ENCODE results near the gene FBN2. TPM values are rescaled to one million over a fixed set of nuclear protein-coding genes. Genes with fewer than 3 reads are reported as not detected.
"Not testable (repeated sequence)": the region's sequence is repeated elsewhere in the genome, so short reads cannot be mapped to it uniquely, and the experiment has no call there.

The FBN2 gene
- total RNA-seq, 2 donors from 2014 or later, result 1.8 to 1.9 TPM

DNA sequence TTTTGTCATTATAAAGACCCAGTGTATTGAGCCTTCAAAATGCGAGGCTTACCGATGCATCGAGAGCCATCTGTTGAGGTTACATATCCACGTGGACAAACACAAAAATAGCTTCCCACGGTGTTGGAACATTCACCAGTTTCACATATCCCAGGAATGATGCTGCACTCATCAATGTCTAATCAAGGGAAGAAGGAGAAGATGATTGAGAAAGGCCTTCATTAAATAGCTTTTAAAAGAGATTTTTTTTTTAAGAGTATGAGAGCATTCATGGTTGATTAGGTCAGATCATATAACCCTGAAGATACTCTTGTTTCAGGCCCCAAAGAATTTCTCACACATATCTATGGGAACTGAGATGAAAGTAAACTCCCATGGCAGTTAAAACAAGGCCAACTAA lies 129.4 kb downstream of the FBN2 start:
- Histone ChIP-seq H3K27me3 (no peaks in the 10 kb centered on the region), H3K27ac (no peak overlapping the region), H3K4me3 (no peak overlapping the region), H3K9me3 (no peaks in the 10 kb centered on the region), H3K36me3 (no peaks in the 10 kb centered on the region), H3K9ac (ENCODE audit: low read depth in 2 of 2, low read length in 2 of 2) (no peak overlapping the region), H3K4me1 (no peaks in the 10 kb centered on the region)
- no peak for DNase-seq
- intact Hi-C loops (cut with DNase I), result no loop called here
- TF ChIP-seq, protein P1, sequence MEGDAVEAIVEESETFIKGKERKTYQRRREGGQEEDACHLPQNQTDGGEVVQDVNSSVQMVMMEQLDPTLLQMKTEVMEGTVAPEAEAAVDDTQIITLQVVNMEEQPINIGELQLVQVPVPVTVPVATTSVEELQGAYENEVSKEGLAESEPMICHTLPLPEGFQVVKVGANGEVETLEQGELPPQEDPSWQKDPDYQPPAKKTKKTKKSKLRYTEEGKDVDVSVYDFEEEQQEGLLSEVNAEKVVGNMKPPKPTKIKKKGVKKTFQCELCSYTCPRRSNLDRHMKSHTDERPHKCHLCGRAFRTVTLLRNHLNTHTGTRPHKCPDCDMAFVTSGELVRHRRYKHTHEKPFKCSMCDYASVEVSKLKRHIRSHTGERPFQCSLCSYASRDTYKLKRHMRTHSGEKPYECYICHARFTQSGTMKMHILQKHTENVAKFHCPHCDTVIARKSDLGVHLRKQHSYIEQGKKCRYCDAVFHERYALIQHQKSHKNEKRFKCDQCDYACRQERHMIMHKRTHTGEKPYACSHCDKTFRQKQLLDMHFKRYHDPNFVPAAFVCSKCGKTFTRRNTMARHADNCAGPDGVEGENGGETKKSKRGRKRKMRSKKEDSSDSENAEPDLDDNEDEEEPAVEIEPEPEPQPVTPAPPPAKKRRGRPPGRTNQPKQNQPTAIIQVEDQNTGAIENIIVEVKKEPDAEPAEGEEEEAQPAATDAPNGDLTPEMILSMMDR (IDR thresholded peaks at IDR 0.05), result no peak

DNA sequence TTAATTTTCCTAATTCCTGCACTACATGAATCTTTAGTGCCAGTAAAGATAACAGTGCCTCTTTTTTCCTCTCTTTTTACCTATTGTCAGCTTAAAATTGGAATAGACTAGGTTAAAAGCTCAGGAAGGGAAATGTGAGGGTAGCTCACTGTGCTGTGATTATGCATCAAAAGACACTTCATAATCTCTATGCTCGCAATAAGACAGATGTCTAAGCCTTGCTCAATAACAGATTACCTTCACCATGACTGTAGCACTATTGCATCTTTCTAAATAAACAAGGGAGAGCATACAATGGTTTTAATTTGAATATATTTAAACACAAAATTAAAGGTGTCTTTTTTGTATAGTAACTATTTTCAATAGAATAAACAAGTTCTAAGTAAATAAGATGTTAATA lies 130.1 kb downstream of the FBN2 start:
- Histone ChIP-seq H3K4me3 (no peak overlapping the region), H3K27ac (no peak overlapping the region), H3K36me3 (no peaks in the 10 kb centered on the region), H3K4me1 (no peaks in the 10 kb centered on the region), H3K9ac (ENCODE audit: low read depth in 2 of 2, low read length in 2 of 2) (no peak overlapping the region), H3K9me3 (no peaks in the 10 kb centered on the region), H3K27me3 (no peaks in the 10 kb centered on the region)
- TF ChIP-seq, protein P1 (IDR thresholded peaks at IDR 0.05), result no peak
- no peak for DNase-seq
- intact Hi-C loops (cut with DNase I), result no loop called here

DNA sequence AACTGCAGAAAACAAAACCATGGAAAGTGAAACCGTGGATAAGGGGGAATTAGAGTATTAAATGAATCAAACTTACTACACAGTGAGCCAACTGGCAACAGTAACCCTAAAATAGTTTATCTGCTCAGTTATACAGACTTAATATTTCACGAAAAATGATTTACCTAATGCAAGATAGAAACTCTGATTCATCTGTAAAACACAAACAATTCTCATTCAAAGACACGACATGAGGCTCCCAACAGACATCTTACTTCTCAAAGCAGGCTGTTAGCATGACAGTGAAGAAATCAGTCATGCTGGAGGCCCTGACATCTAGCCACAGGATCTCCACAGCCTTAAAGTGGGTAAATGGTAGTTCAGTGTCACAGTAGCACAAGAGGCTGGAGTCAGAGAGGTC lies 131.2 kb downstream of the FBN2 start:
- Histone ChIP-seq H3K36me3 (no peaks in the 10 kb centered on the region), H3K9me3 (no peaks in the 10 kb centered on the region), H3K27ac (no peak overlapping the region), H3K4me3 (no peak overlapping the region), H3K27me3 (no peaks in the 10 kb centered on the region), H3K4me1 (no peaks in the 10 kb centered on the region), H3K9ac (ENCODE audit: low read depth in 2 of 2, low read length in 2 of 2) (no peak overlapping the region)
- intact Hi-C loops (cut with DNase I), result no loop called here
- TF ChIP-seq, protein P1 (IDR thresholded peaks at IDR 0.05), result no peak
- no peak for DNase-seq

DNA sequence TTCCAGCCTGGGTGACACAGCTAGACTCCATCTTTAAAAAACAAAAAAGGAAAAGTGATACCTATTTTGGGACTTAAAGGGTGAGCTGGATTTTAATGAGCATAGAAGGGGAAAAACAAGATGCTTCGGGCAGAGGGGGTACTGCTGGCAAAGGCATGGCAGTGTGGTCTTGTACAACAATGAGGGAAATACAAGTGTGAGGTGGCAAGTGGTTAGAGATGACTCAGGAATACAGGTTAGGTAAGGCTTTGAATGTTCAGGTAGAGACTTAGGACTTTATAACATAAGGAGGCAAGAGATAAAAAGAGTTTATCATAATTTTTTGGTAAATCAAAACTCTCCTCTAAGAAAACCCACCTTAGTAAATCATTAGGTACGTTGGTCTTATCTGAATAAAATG lies 132.9 kb downstream of the FBN2 start:
- no peaks in the 10 kb centered on the region for H3K36me3 ChIP-seq
- no peaks in the 10 kb centered on the region for H3K27me3 ChIP-seq
- no peaks in the 10 kb centered on the region for H3K4me1 ChIP-seq
- TF ChIP-seq, protein P1 (IDR thresholded peaks at IDR 0.05), result no peak
- DNase-seq, result no peak
- no peak overlapping the region for H3K27ac ChIP-seq
- no peak overlapping the region for H3K4me3 ChIP-seq
- no peaks in the 10 kb centered on the region for H3K9me3 ChIP-seq
- no peak overlapping the region for H3K9ac ChIP-seq (ENCODE audit: low read depth in 2 of 2, low read length in 2 of 2)
- intact Hi-C loops (cut with DNase I), result no loop called here

DNA sequence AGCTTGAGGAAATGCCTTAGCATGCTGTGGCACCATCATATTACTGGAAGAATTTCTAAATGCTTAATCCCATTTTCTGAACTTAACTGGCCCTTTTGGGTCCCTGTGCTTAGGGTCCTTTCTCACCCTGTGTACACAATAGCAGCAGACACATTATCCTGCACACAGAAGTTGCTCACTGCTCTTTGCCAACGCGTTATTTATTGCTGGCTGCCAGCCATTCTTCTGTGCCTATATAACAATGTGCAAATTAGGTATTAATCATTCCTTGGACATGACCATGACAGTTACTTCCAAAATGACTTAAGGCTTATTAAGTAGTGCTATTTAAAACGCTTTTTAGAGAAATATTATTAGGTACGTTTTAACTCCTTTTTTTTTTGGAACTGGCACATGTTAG lies 134.7 kb downstream of the FBN2 start:
- Histone ChIP-seq H3K4me1 (no peaks in the 10 kb centered on the region), H3K9ac (ENCODE audit: low read depth in 2 of 2, low read length in 2 of 2) (no peak overlapping the region), H3K4me3 (no peak overlapping the region), H3K27me3 (no peaks in the 10 kb centered on the region), H3K9me3 (no peaks in the 10 kb centered on the region), H3K27ac (no peak overlapping the region), H3K36me3 (no peaks in the 10 kb centered on the region)
- intact Hi-C loops (cut with DNase I), result no loop called here
- TF ChIP-seq, protein P1 (IDR thresholded peaks at IDR 0.05), result no peak
- DNase-seq, result no peak

DNA sequence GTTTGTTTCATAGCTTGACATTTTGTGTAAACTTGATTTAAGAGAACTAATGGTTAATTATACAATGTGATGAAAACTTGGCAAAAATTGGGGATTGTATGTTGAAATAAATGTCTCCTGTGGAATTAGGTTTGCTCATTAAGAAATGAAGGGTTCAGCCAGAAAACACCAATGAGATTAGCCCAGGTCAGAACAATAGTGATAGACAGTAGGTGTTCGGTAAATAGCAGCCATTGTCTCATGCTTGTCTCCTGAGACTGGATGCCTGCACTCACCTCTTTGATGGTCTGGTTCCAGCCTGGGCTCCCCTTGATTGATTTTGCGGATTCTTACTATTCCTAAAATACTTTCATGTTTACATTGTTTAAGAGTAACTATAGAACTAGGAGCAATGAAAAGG lies 135.5 kb downstream of the FBN2 start:
- H3K27me3 ChIP-seq, result no peaks in the 10 kb centered on the region
- TF ChIP-seq, protein P1 (IDR thresholded peaks at IDR 0.05), result no peak
- H3K36me3 ChIP-seq, result no peaks in the 10 kb centered on the region
- no peak overlapping the region for H3K9ac ChIP-seq (ENCODE audit: low read depth in 2 of 2, low read length in 2 of 2)
- H3K4me3 ChIP-seq, result no peak overlapping the region
- H3K9me3 ChIP-seq, result no peaks in the 10 kb centered on the region
- H3K4me1 ChIP-seq, result no peaks in the 10 kb centered on the region
- intact Hi-C loops (cut with DNase I), result no loop called here
- no peak overlapping the region for H3K27ac ChIP-seq
- no peak for DNase-seq

DNA sequence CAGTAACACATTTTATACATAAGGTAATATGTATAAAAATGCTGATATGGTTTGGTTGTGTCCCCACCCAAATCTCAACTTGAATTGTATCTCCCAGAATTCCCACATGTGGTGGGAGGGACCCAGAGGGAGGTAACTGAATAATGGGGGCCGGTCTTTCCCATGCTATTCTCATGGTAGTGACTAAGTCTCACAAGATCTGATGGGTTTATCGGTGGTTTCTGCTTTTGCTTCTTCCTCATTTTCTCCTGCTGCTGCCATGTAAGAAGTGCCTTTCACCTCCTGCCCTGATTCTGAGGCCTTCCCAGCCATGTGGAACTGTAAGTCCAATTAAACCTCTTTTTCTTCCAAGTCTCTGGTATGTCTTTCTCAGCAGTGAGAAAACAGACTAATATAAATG lies 137.3 kb downstream of the FBN2 start:
- H3K36me3 ChIP-seq; DNase-seq; H3K4me3 ChIP-seq; H3K27ac ChIP-seq; H3K9me3 ChIP-seq; intact Hi-C loops (cut with DNase I); H3K27me3 ChIP-seq; H3K4me1 ChIP-seq; H3K9ac ChIP-seq (ENCODE audit: low read depth in 2 of 2, low read length in 2 of 2): not testable (repeated sequence)

Data from colonic mucosa (tissue), 4 donors.